Measurements from ENCODE around the gene CD8B. TPM values are rescaled to one million over a fixed set of nuclear protein-coding genes. Genes with fewer than 3 reads are reported as not detected.

Gene CD8B
- total RNA-seq, 4 donors from 2014 or later, result 1.8 to 7.3 (median 2.8) TPM

DNA sequence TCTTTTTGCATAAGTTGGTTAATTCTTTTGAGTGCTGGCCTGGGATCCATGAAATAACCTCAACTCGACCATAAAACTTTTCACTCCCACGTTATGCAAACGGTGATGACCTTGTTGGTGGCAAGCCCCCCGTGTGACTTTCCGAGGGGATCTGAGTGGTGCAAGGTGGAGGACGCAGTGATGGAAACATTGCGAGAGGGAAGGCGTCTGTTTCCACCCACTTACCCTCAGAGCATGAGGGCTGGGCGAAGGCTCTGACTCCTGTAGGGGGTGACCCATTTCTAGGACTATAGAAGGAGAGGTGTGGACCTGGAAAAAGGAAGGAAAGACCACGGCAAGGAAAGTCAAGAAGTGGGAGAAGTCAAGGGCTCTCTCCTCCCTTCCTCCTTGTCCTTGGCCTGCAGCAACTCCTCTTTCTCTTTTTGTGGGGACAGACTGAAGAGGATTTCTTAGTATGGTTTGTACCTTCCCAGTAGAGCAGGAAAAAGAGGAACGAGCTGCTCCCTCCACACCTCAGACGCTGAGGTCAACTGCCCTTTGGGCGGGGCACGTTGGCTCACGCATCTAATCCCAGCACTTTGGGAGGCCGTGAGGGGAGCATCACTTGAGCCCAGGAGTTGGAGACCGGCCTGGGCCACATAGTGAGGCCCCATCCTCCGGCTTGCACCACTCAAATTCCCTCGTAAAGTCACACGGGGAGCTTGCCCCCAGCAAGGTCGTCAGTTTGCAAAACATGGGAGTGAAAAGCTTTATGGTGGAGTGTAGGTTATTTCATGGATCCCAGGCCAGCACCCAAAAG is 55.4 kb downstream of the CD8B start:
- TF ChIP-seq, protein P1, sequence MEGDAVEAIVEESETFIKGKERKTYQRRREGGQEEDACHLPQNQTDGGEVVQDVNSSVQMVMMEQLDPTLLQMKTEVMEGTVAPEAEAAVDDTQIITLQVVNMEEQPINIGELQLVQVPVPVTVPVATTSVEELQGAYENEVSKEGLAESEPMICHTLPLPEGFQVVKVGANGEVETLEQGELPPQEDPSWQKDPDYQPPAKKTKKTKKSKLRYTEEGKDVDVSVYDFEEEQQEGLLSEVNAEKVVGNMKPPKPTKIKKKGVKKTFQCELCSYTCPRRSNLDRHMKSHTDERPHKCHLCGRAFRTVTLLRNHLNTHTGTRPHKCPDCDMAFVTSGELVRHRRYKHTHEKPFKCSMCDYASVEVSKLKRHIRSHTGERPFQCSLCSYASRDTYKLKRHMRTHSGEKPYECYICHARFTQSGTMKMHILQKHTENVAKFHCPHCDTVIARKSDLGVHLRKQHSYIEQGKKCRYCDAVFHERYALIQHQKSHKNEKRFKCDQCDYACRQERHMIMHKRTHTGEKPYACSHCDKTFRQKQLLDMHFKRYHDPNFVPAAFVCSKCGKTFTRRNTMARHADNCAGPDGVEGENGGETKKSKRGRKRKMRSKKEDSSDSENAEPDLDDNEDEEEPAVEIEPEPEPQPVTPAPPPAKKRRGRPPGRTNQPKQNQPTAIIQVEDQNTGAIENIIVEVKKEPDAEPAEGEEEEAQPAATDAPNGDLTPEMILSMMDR (IDR thresholded peaks at IDR 0.05), result no peak
- no peak for ATAC-seq (ENCODE audit: low FRiP score)
- DNase-seq (ENCODE audit: low spot score), result no peak

GRCh38 chr2:86800856-86801567 is 60.7 kb downstream of the CD8B start:
- ATAC-seq (ENCODE audit: low FRiP score) (no peak), DNase-seq (ENCODE audit: low spot score) (no peak)
- TF ChIP-seq, protein P1 (IDR thresholded peaks at IDR 0.05), result no peak

- DNase-seq (ENCODE audit: low spot score), result no peak
- TF ChIP-seq, protein P1 (IDR thresholded peaks at IDR 0.05), result no peak
- ATAC-seq (ENCODE audit: low FRiP score), result no peak
These were observed 66.8 kb downstream of the CD8B start for GRCh38 chr2:86794861-86795260.

- TF ChIP-seq, protein P1 (IDR thresholded peaks at IDR 0.05), result no peak
- DNase-seq (ENCODE audit: low spot score), result no peak
- no peak for ATAC-seq (ENCODE audit: low FRiP score)
These were observed 67.9 kb downstream of the CD8B start for GRCh38 chr2:86793752-86794151.

- DNase-seq (ENCODE audit: low spot score), result no peak
- no peak for ATAC-seq (ENCODE audit: low FRiP score)
- TF ChIP-seq, protein P1 (IDR thresholded peaks at IDR 0.05), result no peak
These were observed 70.1 kb downstream of the CD8B start for GRCh38 chr2:86791573-86791972.

DNA sequence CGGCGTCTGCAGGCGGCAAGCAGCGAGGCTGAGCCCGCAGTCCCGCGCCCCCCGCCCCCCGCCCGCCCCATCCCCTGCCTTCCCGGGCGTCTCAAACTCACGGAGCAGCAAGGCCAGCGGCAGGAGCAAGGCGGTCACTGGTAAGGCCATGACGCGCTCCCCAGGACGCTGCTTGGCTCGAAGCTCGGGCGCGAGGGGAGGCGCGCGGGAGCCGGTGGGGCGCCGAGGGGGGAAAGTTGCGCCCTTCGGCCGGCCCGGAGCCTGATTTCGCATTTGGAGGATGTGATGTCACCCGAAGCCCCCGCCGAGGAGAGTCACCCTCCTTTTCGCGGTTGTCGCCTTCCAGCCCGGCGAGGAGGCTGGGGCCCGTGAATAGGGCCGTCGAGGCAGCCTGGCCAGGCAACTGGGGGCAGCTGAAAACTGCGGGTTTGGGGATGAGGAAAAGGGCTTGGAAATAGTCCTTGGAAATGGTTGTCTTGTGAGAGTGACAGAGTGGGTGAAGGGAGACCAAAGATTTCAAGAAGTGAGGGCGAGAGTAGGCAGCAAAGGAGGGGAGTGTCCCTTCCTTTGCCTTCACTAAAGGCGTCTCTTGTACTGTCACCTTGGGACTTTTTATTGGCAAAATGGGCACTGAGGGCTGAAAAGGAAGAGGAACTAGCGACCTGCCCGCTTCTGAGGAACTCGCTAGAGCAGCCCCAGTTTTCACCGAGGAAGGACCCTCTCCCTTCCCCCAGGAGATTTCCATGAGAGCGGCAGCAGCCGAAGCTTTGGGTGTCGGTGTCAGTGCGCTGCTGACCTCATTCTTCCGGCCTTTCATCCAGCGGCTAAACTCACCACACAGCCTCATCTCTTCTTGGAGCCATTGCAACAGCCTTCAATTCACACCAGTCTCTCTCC is 70.8 kb downstream of the CD8B start, which contains the start of gene CD8A:
Gene CD8A, minus strand, starts transcription at position 238 of the 897 bp plus-strand sequence. Its CDS starts 88 bp downstream, at position 150.
- DNase-seq (ENCODE audit: low spot score), result no peak
- TF ChIP-seq, protein P1 (IDR thresholded peaks at IDR 0.05), result no peak
- no peak for ATAC-seq (ENCODE audit: low FRiP score)

All from omental fat pad (tissue), 4 donors.